Subcutaneous adipose tissue (tissue), 4 donors: ENCODE results near the gene PXDC1. TPM values are rescaled to one million over a fixed set of nuclear protein-coding genes. Genes with fewer than 3 reads are reported as not detected.

Source experiments
- total RNA-seq, 4 donors: library from RNA; depleted of rRNA; stranded (reverse); fragments of >200 nt; gene quantifications; one replicate each; pipeline ENCODE4 v1.1.0, GENCODE V29; 2016
- TF ChIP-seq, protein P1 (sequence below): fragments of 450-650 bp; IDR thresholded peaks from one replicate; pipeline ENCODE4 v1.5.1; 2016; ENCODE audit warnings: low read depth, mild to moderate bottlenecking, control low read depth, antibody characterized with exemption, moderate library complexity

PXDC1 gene
- total RNA-seq, 4 donors from 2014 or later = 84.6 to 138 (median 121) TPM

DNA sequence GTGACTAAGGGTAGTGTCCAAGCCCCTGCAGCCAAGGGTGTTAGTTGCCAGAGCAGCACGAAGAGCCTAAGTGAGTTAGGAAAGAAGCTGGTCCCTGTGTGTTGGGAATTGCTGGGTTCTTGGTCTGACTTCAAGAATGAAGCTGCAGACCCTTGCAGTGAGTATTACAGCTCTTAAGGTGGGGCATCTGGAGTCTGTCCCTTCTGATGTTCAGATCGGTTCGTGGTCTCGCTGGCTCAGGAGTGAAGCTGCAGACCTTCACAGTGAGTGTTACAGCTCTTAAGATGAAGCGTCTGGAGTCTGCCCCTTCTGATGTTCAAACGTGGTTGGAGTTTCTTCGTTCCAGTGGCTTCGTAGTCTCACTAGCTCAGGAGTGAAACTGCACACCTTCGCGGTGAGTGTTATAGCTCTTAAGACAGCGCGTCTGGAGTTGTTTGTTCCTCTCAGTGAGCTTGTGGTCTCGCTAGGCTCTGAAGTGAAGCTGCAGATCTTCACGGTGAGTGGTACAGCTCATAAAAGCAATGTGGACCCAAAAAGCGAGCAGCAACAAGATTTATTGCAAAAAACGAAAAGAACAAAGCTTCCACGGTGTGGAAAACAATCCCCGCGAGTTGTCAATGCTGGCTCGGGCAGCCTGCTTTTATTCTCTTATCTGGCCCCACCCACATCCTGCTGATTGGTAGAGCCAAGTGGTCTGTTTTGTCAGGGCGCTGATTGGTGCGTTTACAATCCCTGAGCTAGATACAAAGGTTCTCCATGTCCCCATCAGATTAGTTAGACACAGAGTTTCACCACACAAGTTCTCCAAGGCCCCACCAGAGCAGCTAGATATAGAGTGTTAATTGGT is 31.8 kb downstream of the PXDC1 start:
- TF ChIP-seq, protein P1, sequence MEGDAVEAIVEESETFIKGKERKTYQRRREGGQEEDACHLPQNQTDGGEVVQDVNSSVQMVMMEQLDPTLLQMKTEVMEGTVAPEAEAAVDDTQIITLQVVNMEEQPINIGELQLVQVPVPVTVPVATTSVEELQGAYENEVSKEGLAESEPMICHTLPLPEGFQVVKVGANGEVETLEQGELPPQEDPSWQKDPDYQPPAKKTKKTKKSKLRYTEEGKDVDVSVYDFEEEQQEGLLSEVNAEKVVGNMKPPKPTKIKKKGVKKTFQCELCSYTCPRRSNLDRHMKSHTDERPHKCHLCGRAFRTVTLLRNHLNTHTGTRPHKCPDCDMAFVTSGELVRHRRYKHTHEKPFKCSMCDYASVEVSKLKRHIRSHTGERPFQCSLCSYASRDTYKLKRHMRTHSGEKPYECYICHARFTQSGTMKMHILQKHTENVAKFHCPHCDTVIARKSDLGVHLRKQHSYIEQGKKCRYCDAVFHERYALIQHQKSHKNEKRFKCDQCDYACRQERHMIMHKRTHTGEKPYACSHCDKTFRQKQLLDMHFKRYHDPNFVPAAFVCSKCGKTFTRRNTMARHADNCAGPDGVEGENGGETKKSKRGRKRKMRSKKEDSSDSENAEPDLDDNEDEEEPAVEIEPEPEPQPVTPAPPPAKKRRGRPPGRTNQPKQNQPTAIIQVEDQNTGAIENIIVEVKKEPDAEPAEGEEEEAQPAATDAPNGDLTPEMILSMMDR = no peak

DNA sequence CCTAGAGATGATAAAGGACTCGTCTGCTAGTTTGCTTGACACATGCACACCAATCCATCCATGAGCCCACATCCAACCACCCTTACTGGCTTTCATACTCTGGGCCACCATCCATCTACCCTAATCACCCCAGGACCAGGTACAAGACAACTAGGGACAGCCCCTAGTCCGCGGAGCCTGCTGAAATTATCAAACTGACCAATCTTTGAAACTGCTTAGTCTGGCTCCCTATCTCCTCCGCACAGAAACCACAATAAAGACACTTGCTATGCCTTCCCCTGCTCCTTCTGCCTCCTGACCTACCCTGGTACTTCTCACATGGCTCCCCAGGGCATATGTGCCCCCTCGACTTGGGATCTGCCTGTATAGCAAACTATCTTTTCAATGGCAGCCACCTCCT is 33.1 kb downstream of the PXDC1 start:
- TF ChIP-seq, protein P1 = no peak

DNA sequence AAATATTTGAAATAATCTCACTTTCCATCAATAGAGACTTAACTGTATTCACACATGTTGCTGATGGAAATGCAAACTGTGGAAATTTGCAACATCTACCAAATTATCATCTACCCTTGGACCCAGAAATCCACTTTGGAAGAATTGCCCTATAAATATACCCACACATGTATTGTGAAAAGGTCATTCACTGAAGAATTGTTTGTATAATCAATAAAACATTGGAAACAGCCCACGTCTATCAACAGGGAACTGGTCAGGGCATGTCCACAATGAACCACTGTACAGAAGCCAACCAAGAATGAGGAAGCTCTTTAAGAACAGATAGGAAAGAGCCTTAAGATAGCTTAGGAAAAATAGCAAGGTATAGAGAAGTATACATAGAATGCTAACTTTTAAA is 36.2 kb downstream of the PXDC1 start:
- TF ChIP-seq, protein P1 = no peak

DNA sequence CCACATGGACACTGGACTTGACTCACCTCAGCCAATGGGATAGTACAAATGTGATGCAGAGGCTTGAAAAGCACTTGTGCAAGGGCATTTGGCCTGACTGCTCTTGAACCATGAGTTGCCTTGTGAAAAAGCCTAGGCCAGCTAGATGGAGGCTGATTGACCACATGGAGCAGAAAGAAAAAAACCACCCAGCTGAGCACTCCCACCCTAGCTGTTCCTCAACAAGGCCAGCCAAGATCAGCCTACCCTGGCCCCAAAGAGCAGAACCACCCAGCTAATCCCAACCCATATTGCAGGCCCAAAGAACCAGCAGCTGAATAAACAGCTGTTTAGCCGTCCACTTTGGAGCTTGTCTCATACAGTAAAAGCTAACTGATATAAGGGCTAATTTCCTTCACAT is 36.7 kb downstream of the PXDC1 start:
- TF ChIP-seq, protein P1 = no peak

DNA sequence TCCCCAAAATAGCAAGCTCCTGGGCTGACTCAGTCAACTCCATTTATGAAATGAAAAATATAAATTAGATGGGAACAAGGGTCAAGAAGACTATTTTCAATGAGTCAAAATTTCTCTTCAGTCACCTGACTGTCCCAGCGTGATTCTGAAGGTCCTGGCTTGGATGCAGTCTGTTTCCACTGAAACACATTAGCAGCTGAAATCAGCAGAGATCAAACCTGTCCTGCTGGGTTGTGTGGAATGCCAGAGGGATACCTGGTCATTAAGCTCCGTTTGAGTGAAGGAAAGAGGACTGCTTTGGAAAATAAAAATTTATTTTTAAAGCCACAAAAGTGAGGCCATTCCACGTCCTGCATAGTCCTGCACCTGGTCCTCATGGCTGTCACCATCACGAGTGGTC is 37.4 kb downstream of the PXDC1 start:
- TF ChIP-seq, protein P1 = no peak

DNA sequence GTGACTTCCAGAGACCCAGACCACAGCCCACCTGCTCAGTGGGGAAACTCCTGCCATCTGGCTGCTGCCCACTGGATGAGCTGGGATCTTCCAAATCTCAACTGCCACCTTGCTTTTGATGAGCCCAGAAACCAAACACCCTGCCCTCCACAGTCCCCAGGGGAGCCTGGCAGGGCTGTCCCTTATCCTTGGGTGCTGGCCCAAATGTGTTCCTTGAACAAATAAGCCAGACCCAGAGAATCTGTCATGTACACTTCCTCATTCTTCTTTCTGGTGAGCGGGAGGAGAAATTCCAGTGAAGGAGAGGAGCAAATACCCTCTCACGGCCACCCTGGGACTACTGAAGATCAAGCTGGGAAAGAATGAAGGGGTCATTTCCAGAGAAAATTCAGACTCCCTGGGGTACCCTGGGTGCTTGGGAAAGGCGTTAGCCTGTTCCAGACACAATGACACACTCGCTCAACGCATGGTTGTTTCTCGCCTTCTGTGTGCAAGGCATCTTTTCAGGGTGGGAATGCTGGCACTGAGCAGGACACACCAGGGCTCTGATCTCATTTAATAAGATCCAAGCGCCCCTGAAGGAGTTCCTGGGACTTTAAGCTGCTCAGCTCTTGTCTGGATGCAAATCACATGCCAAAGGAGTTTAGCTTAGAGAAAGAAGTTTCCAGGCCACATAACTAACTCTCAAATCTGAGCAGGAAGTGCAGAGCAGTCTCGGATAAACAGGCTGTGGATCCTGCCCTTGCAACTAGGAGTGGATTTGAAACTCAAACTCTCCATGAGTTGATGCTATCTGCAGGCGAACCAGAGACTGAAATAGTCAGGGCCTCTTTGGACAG is 38.5 kb downstream of the PXDC1 start:
- TF ChIP-seq, protein P1 = no peak

DNA sequence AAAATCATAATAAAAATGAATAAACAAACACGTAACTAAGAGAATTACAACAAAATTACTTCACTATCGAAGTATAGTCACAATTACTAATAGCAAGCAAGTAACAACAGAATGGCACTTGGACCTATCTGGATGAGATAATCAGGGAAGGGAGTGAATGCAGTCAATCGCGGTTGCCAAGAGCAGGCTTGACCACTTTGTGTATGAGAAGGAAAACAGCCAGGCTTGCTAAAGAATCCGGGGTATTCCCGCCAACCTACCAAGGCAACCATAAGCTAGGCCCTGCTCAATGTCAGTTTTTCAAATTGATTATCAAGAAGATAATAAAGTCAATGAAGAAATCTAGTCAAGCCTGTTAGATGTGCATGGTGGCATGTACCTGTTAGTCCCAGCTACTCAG is 39.7 kb downstream of the PXDC1 start:
- TF ChIP-seq, protein P1 = no peak
